WERI-Rb-1 (cell line): ENCODE measurements around the gene CCL19.
"Not testable (repeated sequence)": the region's sequence is repeated elsewhere in the genome, so short reads cannot be mapped to it uniquely, and the experiment has no call there.

Experiments used
- DNase-seq: peaks from one replicate; pipeline ENCODE4 v3.0.0-alpha.2; 2020
- H3K27ac ChIP-seq: fragments of 250-450 bp; sonication (Bioruptor Pico); 2 replicates; pipeline ENCODE4 v1.5.1; 2020; ENCODE audit warnings: mild to moderate bottlenecking, moderate library complexity
- H3K27me3 ChIP-seq: fragments of 250-450 bp; sonication (Bioruptor Pico); 2 replicates; pipeline ENCODE4 v1.5.1; 2021; ENCODE audit warnings: mild to moderate bottlenecking, low read depth, moderate library complexity; ENCODE audit not compliant: insufficient read depth, severe bottlenecking
- H3K36me3 ChIP-seq: fragments of 250-450 bp; sonication (Bioruptor Pico); 2 replicates; pipeline ENCODE4 v1.5.1; 2020; ENCODE audit warnings: mild to moderate bottlenecking, moderate library complexity
- H3K4me3 ChIP-seq: 2 replicates; pipeline ENCODE4 v1.5.1; 2011; ENCODE audit warnings: low read depth, mild to moderate bottlenecking, control low read depth, low read length
- H3K9me3 ChIP-seq: fragments of 250-450 bp; sonication (Bioruptor Pico); 2 replicates; pipeline ENCODE4 v1.5.1; 2021; ENCODE audit warnings: mild to moderate bottlenecking, moderate library complexity; ENCODE audit not compliant: severe bottlenecking
- CTCF ChIP-seq: IDR thresholded peaks from 2 replicates; pipeline ENCODE4 v1.5.1; 2011; ENCODE audit warnings: low read depth, mild to moderate bottlenecking, control low read depth, inconsistent platforms, low read length

Gene CCL19

GRCh38 chr9:34690983-34691935 lies at the start of gene CCL19:
Gene CCL19, minus strand, starts transcription at chr9:34691276. Its CDS starts 137 bp downstream, at chr9:34691139.
- Histone ChIP-seq H3K4me3 (no peak within 1 kb of the TSS), H3K9me3 (no peaks in the 10 kb centered on the region), H3K27ac (no peak within 1 kb of the TSS), H3K36me3 (no peaks in the 10 kb centered on the region), H3K27me3 (no peaks in the 10 kb centered on the region)
- no peak for TF ChIP-seq CTCF
- DNase-seq, result no peak

GRCh38 chr9:34740176-34740575 lies 49.1 kb upstream of the CCL19 start:
- not testable (repeated sequence) for H3K27ac ChIP-seq, H3K9me3 ChIP-seq, H3K27me3 ChIP-seq, DNase-seq, H3K4me3 ChIP-seq, H3K36me3 ChIP-seq

GRCh38 chr9:34737677-34738260 lies 46.7 kb upstream of the CCL19 start:
- Histone ChIP-seq H3K36me3 (no peaks in the 10 kb centered on the region), H3K9me3 (no peaks in the 10 kb centered on the region), H3K27me3 (no peaks in the 10 kb centered on the region), H3K4me3 (no peak overlapping the region), H3K27ac (no peak overlapping the region)
- DNase-seq, result no peak
- no peak for TF ChIP-seq CTCF

- no peak for DNase-seq
- no peak for TF ChIP-seq CTCF
- Histone ChIP-seq H3K9me3 (no peaks in the 10 kb centered on the region), H3K36me3 (no peaks in the 10 kb centered on the region), H3K4me3 (no peak overlapping the region), H3K27me3 (no peaks in the 10 kb centered on the region), H3K27ac (no peak overlapping the region)
These were observed 43.6 kb upstream of the CCL19 start for GRCh38 chr9:34734720-34735119.

GRCh38 chr9:34732886-34733285 lies 41.8 kb upstream of the CCL19 start:
- Histone ChIP-seq H3K9me3 (no peaks in the 10 kb centered on the region), H3K4me3 (no peak overlapping the region), H3K27me3 (no peaks in the 10 kb centered on the region), H3K36me3 (no peaks in the 10 kb centered on the region), H3K27ac (no peak overlapping the region)
- TF ChIP-seq CTCF, result no peak
- no peak for DNase-seq

GRCh38 chr9:34732478-34732877 lies 41.4 kb upstream of the CCL19 start:
- H3K27me3 ChIP-seq, result no peaks in the 10 kb centered on the region
- no peak overlapping the region for H3K4me3 ChIP-seq
- H3K9me3 ChIP-seq, result no peaks in the 10 kb centered on the region
- TF ChIP-seq CTCF, result no peak
- DNase-seq, result no peak
- no peak overlapping the region for H3K27ac ChIP-seq
- H3K36me3 ChIP-seq, result no peaks in the 10 kb centered on the region
